NOMO-1 (cell line): Measurements from ENCODE around the gene ADGRA1.
"Not testable (repeated sequence)": the region's sequence is repeated elsewhere in the genome, so short reads cannot be mapped to it uniquely, and the experiment has no call there.

Experiments used
- DNase-seq, 2 experiments: peaks; one replicate each; lab custom pipeline; 2025; ENCODE audit not compliant: unreplicated experiment in 2 of 2; lab: John Stamatoyannopoulos, UW

Gene ADGRA1

DNA sequence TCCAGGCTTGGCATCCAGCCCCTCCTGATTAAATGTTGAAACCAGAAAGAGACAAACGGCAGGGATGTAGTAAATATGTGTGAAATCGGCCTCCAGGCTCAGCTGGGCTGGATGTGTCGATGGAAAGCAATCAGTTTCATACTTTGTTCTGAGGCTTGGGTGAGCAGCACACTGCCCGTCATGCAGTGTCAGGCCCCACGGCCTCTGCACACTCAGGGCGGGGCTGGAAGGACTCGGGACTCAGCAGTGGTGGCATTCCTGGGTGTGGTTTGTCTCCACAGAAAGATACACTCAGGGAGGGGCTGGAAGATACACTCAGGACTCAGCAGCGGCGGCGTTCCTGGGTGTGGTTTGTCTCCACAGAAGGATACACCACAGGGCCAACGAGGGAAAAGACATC is 22.0 kb downstream of the ADGRA1 start:
- DNase-seq = no peak

DNA sequence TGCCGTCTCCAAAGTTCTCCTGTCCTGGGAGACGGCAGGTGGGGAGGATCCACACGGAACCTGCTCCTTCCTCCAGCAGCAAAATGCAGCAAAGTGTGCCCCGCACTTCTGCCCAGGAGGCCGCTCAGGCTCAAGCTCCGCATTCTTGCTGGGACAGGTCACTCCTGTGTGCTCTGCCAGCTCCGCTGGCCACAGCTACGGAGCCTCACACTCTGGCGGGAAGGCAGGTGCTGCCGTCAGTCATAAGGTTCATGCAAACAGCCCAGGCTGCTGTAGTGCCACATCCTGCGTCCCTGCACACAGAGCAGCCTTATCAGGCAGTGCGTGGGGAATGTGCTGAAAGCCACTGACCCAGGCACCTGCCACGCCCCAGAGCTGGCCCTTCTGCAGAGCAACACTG is 22.4 kb downstream of the ADGRA1 start:
- no peak for DNase-seq

DNA sequence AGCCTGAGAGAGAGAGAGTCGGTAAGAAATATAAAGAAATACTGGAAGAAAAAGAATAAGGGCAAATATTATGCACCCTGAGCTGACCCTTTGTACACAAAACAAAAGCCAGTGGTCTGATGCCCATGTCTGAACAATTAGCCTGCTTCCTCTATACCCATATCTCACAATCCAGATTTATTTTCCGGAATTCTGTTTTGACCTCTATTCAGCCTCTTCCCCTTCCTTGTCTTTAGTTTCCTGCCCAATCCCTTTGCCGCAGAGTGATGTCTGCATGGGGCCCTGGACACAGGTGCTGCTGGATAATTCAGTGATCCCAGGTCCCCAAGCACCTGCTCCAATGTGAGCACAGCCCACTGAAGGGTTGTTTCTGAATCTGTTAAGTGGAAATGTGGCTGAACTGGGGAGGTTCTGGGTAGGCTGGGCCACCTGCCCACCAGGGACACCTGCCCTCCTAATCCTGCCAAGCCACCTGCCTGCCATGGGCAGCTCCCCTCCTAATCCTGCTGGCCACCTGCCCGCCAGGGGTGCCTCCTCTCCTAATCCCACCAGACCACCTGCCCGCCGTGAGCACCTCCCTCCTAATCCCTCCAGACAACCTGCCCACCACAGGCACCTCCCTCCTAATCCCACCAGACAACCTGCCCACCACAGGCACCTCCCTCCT is 23.0 kb downstream of the ADGRA1 start:
- no peak for DNase-seq

GRCh38 chr10:133111640-133112039 is 23.9 kb downstream of the ADGRA1 start:
- not testable (repeated sequence) for DNase-seq

- no peak for DNase-seq
These were observed 25.6 kb downstream of the ADGRA1 start for GRCh38 chr10:133113146-133113830.

DNA sequence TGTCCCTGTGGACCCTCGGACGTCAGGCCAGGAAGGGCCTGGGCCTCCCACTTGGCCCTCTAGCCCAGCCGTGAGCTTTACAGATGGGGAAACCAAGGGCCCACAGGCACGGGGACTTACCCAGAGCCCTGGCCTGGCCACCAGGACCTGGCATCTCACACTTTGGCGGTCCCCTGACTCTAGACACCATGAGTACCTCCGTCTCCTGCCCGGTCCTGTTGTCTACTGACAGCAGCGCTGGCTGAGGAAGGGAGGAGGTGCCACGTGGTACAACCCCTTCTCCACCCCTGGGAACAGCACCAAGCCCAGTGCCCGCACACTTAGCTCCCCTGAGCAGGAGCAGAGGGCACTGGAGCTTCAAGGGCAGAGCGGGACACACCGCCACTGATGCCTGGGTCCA is 26.1 kb downstream of the ADGRA1 start:
- no peak for DNase-seq

DNA sequence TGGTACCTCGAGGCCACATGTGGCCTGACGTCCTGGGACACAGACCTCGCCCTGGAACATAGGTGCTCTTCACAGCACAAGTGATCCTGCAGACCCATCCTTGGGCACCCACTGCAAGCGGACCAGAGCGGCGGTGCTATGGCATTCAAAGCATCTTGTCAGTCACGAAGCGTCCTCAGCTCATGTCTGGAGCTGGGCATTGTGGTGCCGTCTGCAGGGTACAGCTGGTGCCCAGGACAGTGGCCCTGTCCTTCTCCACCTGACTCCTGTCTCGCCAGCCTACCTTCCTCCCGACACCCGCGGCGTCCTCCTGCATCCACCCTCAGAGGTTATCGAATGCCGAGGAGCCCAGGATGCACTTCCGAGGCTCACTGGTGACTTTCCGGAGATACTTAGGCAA is 26.5 kb downstream of the ADGRA1 start:
- DNase-seq = no peak

GRCh38 chr10:133114726-133115452 is 27.2 kb downstream of the ADGRA1 start:
- DNase-seq = no peak

DNA sequence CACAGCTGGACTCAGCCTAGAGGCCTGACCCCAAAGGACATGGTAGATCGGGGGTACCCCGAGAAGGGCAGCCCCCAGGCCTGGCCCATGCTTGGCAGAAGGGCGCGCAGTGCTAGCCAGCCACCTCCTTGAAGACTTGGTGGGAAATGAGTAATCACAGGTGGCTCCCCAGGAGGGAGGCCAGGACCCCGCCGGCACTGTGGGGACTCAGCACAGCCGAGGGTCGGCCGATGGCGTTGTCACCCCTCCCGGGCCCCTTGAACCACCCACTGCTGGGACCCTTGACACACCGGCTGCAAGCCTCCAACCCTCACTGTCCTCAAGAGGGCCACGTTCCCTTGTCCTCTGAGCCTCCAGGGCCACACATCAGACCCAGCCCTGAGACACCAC is 27.7 kb downstream of the ADGRA1 start:
- DNase-seq = no peak

- DNase-seq = no peak
These were observed 28.3 kb downstream of the ADGRA1 start for GRCh38 chr10:133115976-133116375.

DNA sequence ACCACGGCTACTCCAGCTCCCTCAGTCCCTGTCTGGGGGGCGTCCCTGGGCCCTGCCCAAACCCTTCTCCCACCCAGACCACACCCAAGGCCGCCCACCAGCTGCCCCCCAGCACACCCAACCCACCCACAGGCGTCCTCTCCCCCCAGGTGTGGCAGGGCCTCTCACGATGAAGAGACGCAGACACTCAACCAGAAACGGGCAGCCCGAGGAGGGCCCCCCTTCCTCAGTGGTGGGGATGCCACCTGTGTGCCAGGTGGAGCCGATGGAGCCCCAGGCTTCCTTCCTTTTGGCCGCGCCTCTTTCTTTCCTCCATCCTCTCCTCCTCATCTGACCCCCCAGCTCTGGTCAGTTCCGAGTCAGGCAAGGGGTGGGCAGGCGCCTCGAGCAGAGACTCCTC is 28.7 kb downstream of the ADGRA1 start:
- DNase-seq = no peak

GRCh38 chr10:133117036-133117687 is 29.4 kb downstream of the ADGRA1 start:
- DNase-seq = no peak

GRCh38 chr10:133117688-133118071 is 30.0 kb downstream of the ADGRA1 start:
- no peak for DNase-seq

GRCh38 chr10:133121479-133121878 is 33.8 kb downstream of the ADGRA1 start:
- DNase-seq = no peak

DNA sequence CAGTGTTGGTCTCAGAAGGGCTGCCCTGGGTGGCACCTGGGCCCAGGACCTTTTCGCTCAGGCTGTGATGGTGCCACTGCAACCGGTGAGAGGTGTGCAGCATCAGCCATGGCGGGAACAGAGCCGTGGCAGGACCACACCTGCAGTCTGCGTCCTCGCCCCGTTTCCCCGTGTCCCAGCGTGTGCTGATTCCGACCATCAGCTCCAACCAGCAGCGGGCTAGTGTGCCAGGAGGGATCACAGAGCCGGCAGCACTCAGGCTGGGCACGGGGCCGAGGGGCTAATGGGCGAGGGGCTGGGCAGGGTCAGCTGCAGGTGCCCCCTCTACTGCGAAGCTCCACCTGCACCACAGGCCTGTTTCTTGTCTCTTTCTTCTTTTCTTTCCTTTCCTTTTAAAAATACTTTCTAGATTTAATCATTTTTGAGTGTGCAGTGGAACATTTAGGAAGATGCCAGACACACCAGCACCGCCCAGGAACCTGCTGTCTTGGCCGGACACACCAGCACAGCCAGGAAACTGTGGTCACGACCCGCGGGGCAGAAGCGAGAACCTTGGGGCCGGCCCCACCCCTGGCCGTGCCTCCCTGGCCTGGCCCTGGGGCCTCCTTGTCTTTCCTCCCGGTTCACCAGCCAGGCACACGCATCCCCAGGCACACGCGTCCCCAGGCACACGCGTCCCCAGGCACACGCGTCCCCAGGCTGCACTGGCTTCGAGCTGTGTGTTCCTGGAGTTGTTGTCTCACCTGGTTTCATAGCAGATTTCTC is 34.6 kb downstream of the ADGRA1 start:
- no peak for DNase-seq

- DNase-seq = no peak
These were observed 35.5 kb downstream of the ADGRA1 start for GRCh38 chr10:133123050-133123745.

DNA sequence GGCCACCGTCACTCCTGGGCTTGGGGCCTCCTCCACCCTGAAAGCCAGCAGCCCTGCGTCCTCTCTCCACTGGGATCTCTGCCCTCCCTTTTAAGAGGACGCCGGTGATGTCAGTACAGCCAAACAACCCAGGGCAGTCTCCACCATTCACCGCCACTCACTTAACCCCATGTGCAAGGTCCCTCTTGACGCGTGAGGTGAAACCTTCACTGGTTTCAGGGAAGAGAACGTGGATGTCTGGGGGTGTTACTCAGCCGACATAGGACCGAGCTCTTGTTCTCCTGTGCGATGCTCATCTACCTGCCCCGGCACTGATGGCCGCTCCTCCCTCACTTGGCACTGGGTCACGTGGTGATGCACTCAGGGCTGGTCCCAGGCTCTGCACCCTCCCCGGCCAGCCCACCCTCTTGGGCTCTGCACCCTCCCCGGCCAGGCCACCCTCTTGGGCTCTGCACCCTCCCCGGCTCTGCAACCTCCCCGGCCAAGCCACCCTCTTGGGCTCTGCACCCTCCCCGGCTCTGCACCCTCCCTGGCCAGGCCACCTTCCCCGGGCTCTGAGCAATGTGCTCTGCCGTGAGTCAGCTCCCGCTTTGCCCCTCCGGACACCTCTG is 36.1 kb downstream of the ADGRA1 start:
- no peak for DNase-seq

DNA sequence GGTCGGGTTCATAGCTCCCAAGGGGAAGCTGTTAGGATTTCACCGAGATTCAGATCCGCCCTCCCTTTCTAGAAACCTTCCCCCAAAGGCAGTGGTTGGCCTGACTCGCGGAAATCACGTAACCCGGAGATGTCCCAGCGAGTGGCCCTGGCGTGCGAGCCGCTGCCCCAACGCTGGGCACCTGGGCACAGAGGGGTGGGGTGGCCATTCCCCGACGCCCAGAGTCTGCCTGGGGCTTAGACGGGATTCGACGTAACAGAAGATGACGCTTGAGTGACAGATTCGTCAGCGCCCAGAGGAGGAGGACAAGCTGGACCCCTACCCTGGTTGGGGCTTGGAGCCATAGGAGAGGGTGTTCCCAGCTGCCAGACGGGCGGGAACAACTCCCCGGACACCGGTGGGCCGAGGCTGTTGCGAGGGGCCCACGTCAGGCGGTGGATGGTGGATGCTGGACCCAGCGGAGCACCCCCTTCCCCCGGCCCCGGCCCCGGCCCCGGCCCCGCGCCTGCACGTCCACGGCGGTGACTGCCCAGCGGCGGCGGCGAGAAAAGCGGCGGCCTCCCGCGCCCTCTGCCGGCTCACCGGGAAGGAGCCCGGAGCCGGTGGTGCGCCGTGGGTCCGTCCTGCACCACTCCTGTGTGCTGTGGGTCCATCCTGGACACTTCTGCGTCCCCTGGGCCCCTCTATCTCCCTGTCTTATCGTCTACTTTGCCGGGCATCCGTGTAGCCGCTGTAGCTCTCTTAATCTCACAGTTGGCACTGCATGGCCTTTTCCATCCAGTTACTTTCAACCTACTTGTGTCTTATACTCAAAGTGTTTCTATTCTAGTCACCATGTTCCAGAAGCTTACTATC is 36.9 kb downstream of the ADGRA1 start:
- DNase-seq = peak; percentile 8 to 22

GRCh38 chr10:133125901-133126300 is 38.2 kb downstream of the ADGRA1 start:
- no peak for DNase-seq
